ENCODE measurements around the gene EMC9.

- TF ChIP-seq CTCF (conservative IDR thresholded peaks at IDR 0.05; ENCODE audit: low read length), result no peak
- no peak for TF ChIP-seq EZH2phosphoT487 (IDR thresholded peaks at IDR 0.05; ENCODE audit: borderline replicate concordance)
Measured at GRCh38 chr14:24113379-24113800, 28.0 kb downstream of the EMC9 start.
